NCI-H345 (cell line): ENCODE data around the gene FAM163A.
A peak's percentile ranks its signal among the peaks of the same experiment; 100 is the strongest.
"Not testable (repeated sequence)": the region's sequence is repeated elsewhere in the genome, so short reads cannot be mapped to it uniquely, and the experiment has no call there.

Source experiments
- DNase-seq: peaks from one replicate; lab custom pipeline; 2025; lab: John Stamatoyannopoulos, UW

Gene FAM163A

GRCh38 chr1:179742717-179743678, at the start of gene FAM163A:
Gene FAM163A (plus strand): TSS chr1:179743291. CDS start chr1:179813098, 69,807 bp downstream.
- peak; percentile 21 for DNase-seq

GRCh38 chr1:179694530-179694929, 48.6 kb upstream of the FAM163A start:
- DNase-seq, result not testable (repeated sequence)

DNA sequence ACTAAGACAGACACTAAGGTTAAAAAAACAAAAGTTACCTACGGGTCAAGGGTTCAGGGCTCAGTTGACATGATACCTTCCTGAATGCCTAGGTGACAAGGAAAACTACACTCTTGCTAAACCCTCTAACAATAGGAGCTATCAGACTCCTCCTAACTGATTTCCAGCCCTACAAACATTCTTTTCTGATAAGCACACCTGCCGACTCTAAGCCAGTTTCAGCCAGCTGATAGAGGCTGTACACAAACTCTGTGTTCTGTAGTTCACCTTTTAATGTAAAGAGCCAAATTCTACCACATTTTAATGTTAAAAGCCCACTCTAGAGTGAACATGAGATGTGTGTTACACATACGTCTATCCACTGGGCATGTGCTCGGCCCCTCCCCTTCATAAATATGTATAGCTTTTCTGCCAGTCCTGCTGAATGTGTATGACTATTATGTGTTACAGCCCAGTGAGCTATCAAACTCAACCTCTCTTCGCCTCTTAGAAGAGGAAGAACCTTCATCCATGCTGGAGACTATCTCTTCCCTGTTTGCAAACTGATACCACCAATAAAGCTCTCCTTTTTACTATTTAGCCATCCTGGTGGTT, 40.0 kb upstream of the FAM163A start:
- no peak for DNase-seq

GRCh38 chr1:179706339-179706941, 36.7 kb upstream of the FAM163A start:
- DNase-seq, result peak; percentile 64

DNA sequence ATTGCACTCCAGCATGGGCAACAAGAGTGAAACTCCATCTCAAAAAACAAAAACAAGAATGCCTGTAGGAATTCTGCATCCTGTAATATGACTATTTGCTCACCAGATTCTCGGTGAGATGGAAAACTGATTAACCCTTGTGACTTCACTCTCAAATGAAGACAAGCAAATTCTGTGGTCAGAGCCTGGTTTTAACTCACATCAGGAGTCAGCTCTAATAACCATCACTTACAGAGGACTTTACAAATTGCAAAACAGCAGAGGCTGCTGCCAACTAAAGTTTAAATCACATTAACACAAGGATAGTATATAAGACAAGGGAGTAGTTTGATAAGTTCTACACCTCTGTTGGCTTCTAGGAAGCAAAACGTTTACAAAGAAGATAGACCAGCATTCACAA, 35.7 kb upstream of the FAM163A start:
- DNase-seq, result no peak

GRCh38 chr1:179708434-179709195, 34.5 kb upstream of the FAM163A start:
- DNase-seq, result no peak

DNA sequence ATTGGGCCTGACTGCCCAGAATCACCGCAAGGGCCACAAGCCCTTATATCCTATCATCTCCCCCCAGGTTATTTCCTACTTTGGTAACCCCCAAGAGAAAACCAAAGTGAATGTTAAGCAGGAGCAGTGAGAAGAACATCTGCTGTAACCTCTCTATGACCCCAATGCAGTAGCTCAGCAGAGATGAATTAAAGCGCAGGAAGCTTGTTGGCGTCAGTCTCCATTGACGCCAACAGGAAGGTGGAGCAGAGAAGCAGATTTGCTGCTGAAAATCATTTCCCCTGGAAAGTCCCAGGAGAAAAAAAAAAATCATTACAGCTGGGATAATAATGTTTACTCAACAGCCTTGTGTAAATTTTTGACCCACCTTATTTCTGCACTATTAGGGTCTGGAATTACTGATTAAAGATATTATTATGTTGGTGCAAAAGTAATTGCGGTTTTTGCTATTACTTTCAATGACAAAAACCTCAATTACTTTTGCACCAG, 33.2 kb upstream of the FAM163A start:
- DNase-seq, result no peak

DNA sequence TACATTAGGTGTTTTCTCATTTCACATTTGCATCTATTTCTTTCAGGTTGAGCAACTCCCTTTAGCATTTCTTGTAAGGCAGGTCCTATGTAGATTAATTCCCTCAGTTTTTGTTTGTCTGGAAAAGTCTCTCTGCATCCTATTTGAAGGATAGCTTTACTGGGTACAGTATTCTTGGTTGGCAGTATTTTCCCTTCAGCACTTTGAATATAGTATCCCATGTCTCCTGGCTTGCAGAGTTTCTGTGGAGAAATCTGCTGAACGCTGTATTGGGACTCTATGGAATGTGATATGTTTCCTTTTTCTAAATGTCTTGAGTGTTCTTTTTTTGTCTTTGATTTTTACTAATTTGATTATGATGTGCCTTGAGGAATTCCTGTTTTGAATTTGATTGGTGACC, 28.9 kb upstream of the FAM163A start:
- no peak for DNase-seq

DNA sequence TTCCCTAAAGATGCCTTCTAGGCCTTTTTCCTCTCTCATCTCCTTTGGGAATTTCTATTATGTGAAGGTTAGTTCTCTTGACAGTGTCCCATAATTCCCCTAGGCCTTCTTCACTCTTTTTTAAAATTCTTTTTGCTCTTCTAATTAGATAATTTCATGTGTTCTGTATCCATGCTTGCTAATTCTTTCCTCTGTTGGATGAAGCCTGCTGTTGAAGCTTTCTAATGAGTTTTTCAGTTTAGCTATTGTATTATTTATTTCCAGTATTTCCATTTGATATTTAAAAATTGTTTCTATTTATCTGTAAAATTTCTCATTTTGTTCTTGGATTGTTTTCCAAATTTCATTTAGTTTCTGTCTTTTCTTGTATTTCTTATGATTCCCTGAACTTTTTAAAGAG, 28.5 kb upstream of the FAM163A start:
- no peak for DNase-seq

GRCh38 chr1:179719272-179719671, 23.8 kb upstream of the FAM163A start:
- DNase-seq, result no peak

- DNase-seq, result no peak
These were observed 14.8 kb upstream of the FAM163A start for GRCh38 chr1:179728271-179728670.

DNA sequence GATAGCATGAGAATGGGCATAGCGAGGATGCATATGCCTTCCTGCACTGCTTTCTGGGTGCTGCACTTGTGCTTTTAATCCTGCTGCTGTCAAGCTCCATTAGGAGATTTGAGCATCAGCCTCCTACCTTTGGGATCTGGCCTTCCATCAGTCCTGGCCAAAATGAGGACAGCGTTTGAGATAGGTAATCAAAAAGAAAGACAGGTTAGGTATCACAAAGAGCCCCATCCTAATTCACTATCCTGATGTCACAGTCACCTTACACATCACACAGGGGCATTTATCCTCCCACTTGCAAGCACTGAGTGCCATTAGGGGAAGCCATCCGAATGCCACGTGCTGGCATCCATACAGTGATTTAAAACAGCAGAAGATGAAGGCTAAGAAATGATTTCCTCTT, 13.2 kb upstream of the FAM163A start:
- no peak for DNase-seq

GRCh38 chr1:179731643-179732042, 11.4 kb upstream of the FAM163A start:
- DNase-seq, result no peak

DNA sequence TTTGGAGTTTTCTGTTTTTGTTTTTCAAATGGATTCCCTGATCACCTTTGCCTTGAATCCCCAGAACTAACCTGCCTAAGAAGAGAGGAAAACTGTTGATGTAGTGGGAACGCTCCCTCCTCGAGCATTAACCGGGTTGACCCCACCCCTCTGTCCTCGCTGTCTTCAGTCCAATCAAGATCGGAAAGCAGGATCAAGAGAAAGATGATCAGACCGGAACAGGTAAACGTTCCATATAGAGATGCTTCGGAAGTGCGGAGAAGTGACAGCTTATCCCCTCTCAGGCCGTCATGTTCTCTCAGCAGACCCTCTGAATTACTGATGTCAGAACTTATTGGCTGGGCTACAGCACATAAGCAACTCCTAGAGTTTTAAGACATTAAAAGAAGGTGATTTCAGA, 800 bp upstream of the FAM163A start:
- DNase-seq, result no peak

GRCh38 chr1:179743679-179744400, 749 bp downstream of the FAM163A start:
- DNase-seq, result peak; percentile 21

DNA sequence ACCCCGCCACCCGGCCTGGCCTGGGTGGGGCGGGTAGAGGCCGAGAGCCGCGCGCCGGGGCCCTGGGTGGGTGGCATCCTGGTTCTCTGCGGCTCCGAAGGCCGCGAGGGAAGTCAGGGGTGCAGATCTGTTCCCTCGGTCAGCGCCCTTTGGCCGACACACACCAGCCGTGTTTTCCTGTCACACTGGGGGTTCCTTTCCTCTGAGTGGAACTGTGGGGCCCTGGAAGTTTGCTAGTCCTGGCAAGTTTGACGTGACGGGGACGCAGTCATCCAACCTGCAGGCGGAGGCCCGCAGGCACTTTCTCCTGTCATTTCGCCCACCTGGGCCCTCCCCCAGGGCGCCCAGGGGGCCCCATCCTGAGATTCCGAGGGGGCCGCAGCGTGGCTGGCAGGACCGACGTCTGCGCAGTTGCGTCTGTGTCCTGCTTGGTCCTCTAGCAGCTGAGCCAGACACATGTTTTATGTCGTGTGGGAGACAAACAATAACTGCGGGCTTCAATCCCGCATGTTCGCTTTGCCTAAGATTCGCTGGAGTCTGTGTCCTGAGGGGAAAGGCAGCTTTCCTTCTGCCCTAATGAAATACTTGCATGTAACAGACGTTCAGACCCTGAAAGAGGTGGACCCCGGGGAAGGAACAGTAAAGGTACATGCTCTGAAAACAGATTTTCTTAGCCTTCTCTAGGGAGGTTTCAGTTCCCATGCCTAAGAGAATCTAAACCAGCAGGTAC, 1.5 kb downstream of the FAM163A start:
- no peak for DNase-seq

DNA sequence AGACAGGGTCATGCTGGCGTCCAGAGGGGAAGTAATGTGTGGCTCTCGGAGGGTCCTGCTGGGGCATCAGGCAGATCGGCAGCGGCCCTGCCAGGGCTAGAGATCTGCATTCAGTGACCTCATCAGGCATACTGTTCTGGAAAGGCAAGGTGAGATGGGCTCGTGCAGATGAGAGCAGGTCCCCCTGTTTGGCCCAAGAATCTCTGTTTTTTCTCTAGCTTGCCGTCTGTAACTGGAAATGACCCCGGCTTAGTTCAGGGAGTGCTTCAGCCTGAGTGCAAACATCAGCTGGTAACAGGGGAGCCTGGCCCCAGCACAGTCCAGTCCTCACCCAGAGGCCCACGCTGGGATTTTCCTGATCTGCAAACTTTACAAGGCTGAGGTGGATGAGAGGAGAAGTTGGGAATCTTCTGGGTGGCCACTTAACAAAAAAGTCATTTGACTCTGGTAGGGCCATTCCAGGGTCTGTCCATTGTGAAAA, 2.1 kb downstream of the FAM163A start:
- no peak for DNase-seq

- DNase-seq, result no peak
These were observed 2.7 kb downstream of the FAM163A start for GRCh38 chr1:179745743-179746142.

DNA sequence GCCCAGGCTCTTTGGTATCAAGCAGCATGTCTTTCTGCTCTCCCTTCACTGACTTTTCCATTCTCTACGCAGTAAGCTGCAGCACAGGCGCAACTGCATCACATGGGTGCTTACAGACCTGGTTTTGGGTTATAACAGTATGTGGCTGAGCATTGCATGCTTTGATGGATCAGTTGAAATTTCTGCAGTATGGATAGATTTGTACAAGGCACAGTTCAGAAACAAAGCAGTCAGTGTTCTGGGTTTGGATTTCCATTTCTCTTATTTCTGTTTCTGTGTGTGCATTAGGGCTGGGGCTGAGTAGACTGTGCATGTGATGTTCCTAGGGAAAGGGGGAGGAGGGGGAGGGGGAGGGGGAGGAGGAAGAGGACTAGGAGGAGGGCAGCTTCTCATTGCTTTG, 4.5 kb downstream of the FAM163A start:
- no peak for DNase-seq

- no peak for DNase-seq
These were observed 5.7 kb downstream of the FAM163A start for GRCh38 chr1:179748772-179749171.
